ENCODE data around the gene MBP.

Gene MBP

DNA sequence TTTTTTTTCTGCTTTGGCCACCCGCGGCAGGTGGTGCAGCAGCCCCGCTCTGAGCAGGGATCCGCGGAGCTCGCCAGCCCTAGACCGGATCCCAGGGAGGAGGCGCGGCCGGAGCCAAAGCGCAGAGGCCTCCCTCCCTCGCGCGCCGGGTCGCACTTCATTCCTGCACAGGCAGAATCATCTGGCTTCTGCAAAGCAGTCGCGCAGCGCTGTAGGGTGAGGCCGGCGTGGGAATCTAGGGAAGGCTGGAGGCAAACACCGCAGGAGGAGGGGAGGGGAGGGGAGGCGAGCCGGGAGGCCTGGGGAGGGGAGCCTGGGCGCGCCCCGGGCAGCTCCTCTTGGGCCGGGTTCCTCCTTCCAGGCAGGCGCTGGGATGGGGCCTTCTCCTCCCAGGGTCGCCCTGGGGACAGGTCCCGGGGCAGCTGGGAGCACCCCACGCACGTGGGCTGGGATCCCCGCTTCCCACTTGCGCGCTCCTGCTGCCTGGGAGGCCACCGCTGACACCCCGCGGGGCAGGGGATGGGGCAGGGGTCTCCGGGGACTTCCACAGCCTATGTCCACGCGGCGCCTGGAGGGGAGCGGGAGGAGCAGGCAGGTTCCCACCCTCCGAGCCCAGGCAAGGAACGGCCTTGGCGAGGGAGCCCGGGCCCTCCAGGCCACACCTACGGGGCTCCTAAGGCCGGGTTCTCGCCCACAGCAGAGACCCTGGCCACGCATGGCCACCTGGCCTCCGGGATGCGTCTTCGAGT is 45.0 kb downstream of the MBP start:
- H3K4me3 ChIP-seq (ENCODE audit: low read depth, low read length) = peak overlapping the region; percentile 42
- DNase-seq (ENCODE audit: low read depth) = no peak
- TF ChIP-seq, protein P1, sequence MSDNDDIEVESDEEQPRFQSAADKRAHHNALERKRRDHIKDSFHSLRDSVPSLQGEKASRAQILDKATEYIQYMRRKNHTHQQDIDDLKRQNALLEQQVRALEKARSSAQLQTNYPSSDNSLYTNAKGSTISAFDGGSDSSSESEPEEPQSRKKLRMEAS (IDR thresholded peaks at IDR 0.05; ENCODE audit: low read depth, low read length) = no peak
- TF ChIP-seq MYC (IDR thresholded peaks at IDR 0.05; ENCODE audit: low read depth, low read length) (no peak), POLR2A (IDR thresholded peaks at IDR 0.05; ENCODE audit: extremely low read depth, insufficient read length) (no peak)
- TF ChIP-seq, protein P2, sequence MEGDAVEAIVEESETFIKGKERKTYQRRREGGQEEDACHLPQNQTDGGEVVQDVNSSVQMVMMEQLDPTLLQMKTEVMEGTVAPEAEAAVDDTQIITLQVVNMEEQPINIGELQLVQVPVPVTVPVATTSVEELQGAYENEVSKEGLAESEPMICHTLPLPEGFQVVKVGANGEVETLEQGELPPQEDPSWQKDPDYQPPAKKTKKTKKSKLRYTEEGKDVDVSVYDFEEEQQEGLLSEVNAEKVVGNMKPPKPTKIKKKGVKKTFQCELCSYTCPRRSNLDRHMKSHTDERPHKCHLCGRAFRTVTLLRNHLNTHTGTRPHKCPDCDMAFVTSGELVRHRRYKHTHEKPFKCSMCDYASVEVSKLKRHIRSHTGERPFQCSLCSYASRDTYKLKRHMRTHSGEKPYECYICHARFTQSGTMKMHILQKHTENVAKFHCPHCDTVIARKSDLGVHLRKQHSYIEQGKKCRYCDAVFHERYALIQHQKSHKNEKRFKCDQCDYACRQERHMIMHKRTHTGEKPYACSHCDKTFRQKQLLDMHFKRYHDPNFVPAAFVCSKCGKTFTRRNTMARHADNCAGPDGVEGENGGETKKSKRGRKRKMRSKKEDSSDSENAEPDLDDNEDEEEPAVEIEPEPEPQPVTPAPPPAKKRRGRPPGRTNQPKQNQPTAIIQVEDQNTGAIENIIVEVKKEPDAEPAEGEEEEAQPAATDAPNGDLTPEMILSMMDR (IDR thresholded peaks at IDR 0.05; ENCODE audit: low read depth, low read length) = no peak

DNA sequence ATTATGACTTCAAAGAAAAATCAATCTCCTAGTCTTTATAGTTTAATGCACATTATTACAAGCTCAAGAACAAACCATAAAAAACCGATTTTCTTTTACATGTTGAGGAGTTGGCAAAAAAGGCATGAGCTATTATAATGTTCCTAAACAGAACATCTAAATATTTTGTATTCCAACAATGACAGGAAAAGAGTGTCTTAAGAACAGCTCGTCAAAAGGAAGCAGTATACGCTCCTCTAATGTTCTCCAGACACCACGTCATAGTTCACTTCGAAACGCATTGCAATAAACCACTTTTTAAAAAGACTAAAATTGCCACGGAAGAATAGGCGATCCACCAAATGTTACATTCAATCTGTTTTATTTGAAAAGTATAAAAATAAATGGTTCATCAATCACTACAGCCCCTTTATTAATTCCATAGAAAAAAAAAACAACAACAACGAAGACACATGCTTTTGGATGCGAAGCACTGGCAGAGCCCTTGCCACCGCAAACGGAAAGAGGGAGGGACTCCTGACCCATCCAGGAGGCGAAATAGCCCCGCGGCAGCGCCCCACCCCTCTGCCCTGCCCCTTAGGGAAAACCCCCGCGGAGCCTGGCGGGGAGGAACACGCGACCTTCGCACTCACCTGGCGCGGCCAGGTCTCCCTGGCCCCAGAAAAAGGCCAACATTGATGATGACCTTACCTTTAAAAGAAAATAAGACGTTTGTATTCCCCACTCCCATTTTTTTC is 45.8 kb downstream of the MBP start:
- TF ChIP-seq MYC (IDR thresholded peaks at IDR 0.05; ENCODE audit: low read depth, low read length) = no peak
- TF ChIP-seq, protein P2 (IDR thresholded peaks at IDR 0.05; ENCODE audit: low read depth, low read length) = no peak
- TF ChIP-seq, protein P1 (IDR thresholded peaks at IDR 0.05; ENCODE audit: low read depth, low read length) = no peak
- TF ChIP-seq POLR2A (IDR thresholded peaks at IDR 0.05; ENCODE audit: extremely low read depth, insufficient read length) = no peak
- peak; percentile 51 for DNase-seq (ENCODE audit: low read depth)
- peak overlapping the region; percentile 42 for H3K4me3 ChIP-seq (ENCODE audit: low read depth, low read length)

DNA sequence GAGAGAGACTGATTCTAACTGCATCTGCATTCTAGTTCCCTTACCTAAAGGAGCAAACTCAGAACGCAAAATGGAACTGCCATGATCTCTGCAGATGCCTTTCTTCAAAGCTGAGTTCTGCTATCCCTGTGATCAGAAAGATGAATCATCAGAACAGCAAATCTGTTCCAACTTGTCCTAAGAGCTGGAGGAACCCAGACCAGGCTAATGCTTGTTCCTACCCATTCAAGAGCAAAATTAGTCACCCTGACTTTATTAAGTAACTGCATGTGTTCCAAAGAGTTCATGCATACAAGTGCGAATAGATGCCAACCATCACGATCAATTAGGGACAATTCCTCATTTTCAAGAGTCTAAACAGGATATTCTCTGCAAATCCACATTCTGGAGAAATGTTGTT is 46.5 kb downstream of the MBP start:
- H3K4me3 ChIP-seq (ENCODE audit: low read depth, low read length) = no peak overlapping the region
- TF ChIP-seq, protein P1 (IDR thresholded peaks at IDR 0.05; ENCODE audit: low read depth, low read length) = no peak
- no peak for TF ChIP-seq MYC (IDR thresholded peaks at IDR 0.05; ENCODE audit: low read depth, low read length)
- TF ChIP-seq, protein P2 (IDR thresholded peaks at IDR 0.05; ENCODE audit: low read depth, low read length) = no peak
- no peak for TF ChIP-seq POLR2A (IDR thresholded peaks at IDR 0.05; ENCODE audit: extremely low read depth, insufficient read length)
- no peak for DNase-seq (ENCODE audit: low read depth)

DNA sequence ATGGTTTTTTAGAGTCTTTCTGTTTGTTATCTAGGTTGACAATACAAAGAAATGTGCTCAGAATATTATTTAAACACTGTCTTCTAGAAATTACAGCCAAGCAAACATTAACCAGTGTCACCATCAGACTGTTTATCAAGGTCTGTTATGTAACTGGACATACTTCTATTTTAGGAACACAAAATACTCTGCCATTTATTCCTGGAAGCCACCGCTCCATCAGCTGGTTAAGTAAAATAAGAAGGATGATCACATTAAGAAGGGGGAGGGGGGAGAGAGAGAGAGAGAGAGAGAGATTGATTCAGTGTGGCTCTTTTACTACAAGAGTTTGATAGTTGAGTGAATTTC is 47.9 kb downstream of the MBP start:
- DNase-seq (ENCODE audit: low read depth) = no peak
- no peak overlapping the region for H3K4me3 ChIP-seq (ENCODE audit: low read depth, low read length)
- no peak for TF ChIP-seq MYC (IDR thresholded peaks at IDR 0.05; ENCODE audit: low read depth, low read length)
- TF ChIP-seq, protein P2 (IDR thresholded peaks at IDR 0.05; ENCODE audit: low read depth, low read length) = no peak
- TF ChIP-seq, protein P1 (IDR thresholded peaks at IDR 0.05; ENCODE audit: low read depth, low read length) = no peak
- TF ChIP-seq POLR2A (IDR thresholded peaks at IDR 0.05; ENCODE audit: extremely low read depth, insufficient read length) = no peak

DNA sequence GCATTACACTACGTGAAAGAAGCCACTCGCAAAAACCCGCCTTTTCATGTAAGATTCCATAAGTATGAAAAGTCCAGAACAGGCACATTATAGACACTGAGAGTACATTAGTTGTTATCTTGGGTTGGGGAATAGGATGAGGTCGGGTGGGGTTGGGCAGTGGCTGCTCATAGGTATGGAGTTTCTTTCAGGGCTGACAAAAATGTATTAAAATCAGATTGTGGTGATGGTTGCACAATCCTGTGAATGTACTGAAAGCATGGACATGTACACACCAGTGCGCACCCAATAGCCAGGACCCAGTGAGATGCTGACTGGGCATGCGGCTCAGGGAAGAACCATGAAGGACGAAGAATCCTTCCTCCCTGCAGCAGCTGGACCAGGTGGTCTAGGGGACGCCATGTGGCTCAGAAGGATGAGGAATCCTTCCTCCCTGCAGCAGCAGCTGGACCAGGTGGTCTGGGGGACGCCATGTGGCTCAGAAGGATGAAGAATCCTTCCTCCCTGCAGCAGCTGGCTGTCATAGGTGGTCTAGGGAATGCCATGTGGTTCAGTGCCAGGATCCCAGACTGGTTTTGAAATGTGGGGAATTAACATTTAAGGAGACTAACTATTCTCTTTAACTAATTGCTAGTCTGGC is 50.1 kb downstream of the MBP start:
- DNase-seq (ENCODE audit: low read depth) = peak; percentile 48
- H3K4me3 ChIP-seq (ENCODE audit: low read depth, low read length) = no peak overlapping the region
- no peak for TF ChIP-seq MYC (IDR thresholded peaks at IDR 0.05; ENCODE audit: low read depth, low read length)
- TF ChIP-seq POLR2A (IDR thresholded peaks at IDR 0.05; ENCODE audit: extremely low read depth, insufficient read length) = no peak
- TF ChIP-seq, protein P2 (IDR thresholded peaks at IDR 0.05; ENCODE audit: low read depth, low read length) = no peak
- TF ChIP-seq, protein P1 (IDR thresholded peaks at IDR 0.05; ENCODE audit: low read depth, low read length) = no peak
